A204.1 (cell line): ENCODE measurements around the gene OSCP1.

ENCODE experiments used
- FAIRE-seq: peaks from 2 replicates; lab custom pipeline; 2012; peaks lifted over from hg19 to GRCh38; lab: Jason Lieb, UNC

The OSCP1 gene

GRCh38 chr1:36475341-36475740, 25.1 kb upstream of the OSCP1 start:
- no peak for FAIRE-seq

GRCh38 chr1:36472656-36473055, 22.4 kb upstream of the OSCP1 start:
- FAIRE-seq: no peak

GRCh38 chr1:36471830-36472641, 21.8 kb upstream of the OSCP1 start:
- no peak for FAIRE-seq

- no peak for FAIRE-seq
Measured at GRCh38 chr1:36469163-36469562, 18.9 kb upstream of the OSCP1 start.

GRCh38 chr1:36467700-36468455, 17.6 kb upstream of the OSCP1 start:
- FAIRE-seq: no peak

- no peak for FAIRE-seq
Measured at GRCh38 chr1:36467027-36467410, 16.8 kb upstream of the OSCP1 start.

- no peak for FAIRE-seq
Measured at GRCh38 chr1:36466370-36467026, 16.2 kb upstream of the OSCP1 start.

- FAIRE-seq: no peak
Measured at GRCh38 chr1:36465731-36466369, 15.6 kb upstream of the OSCP1 start.

GRCh38 chr1:36464605-36465393, 14.5 kb upstream of the OSCP1 start:
- no peak for FAIRE-seq

GRCh38 chr1:36463803-36464604, 13.8 kb upstream of the OSCP1 start, which contains the start of gene MRPS15:
Gene MRPS15 (minus strand): TSS chr1:36464384. CDS start chr1:36464275, 109 bp downstream.
- peak; percentile 16 for FAIRE-seq

GRCh38 chr1:36463463-36463802, 13.2 kb upstream of the OSCP1 start:
- no peak for FAIRE-seq

- no peak for FAIRE-seq
Measured at GRCh38 chr1:36458910-36459309, 8.7 kb upstream of the OSCP1 start.

GRCh38 chr1:36457691-36458090, 7.4 kb upstream of the OSCP1 start:
- FAIRE-seq: no peak

GRCh38 chr1:36456391-36456928, 6.2 kb upstream of the OSCP1 start:
- FAIRE-seq: no peak

- FAIRE-seq: no peak
Measured at GRCh38 chr1:36455386-36455785, 5.1 kb upstream of the OSCP1 start.

GRCh38 chr1:36453600-36454388, 3.5 kb upstream of the OSCP1 start:
- no peak for FAIRE-seq

GRCh38 chr1:36453051-36453450, 2.8 kb upstream of the OSCP1 start:
- no peak for FAIRE-seq

GRCh38 chr1:36450919-36451305, 661 bp upstream of the OSCP1 start:
- no peak for FAIRE-seq

- no peak for FAIRE-seq
Measured at GRCh38 chr1:36448530-36449056, 1.7 kb downstream of the OSCP1 start.

- FAIRE-seq: no peak
Measured at GRCh38 chr1:36447450-36447849, 2.8 kb downstream of the OSCP1 start.
